Uterus (tissue), 4 donors: ENCODE measurements around the gene TRAF3. TPM values are rescaled to one million over a fixed set of nuclear protein-coding genes. Genes with fewer than 3 reads are reported as not detected.

Source experiments
- DNase-seq, 2 donors: peaks; one replicate each; pipeline ENCODE4 v3.0.0-alpha.2; 2019 to 2020
- H3K27ac ChIP-seq, 2 donors: fragments of 200-600 bp; sonication (generic); 1 replicate in 1 of 2; 2 replicates in 1 of 2; pipeline ENCODE4 v1.5.1; 2016 to 2018
- H3K27me3 ChIP-seq, 2 donors: fragments of 200-600 bp; sonication (generic); one replicate each; pipeline ENCODE4 v1.5.1; 2018 to 2019; ENCODE audit warnings: control low read depth in 1 of 2
- H3K36me3 ChIP-seq, 2 donors: fragments of 200-600 bp; sonication (generic); one replicate each; pipeline ENCODE4 v1.5.1; 2019; ENCODE audit warnings: control low read depth in 1 of 2
- H3K4me1 ChIP-seq, 2 donors: fragments of 200-600 bp; sonication (generic); one replicate each; pipeline ENCODE4 v1.5.1; 2018 to 2019; ENCODE audit warnings: control low read depth in 1 of 2
- H3K4me3 ChIP-seq, 2 donors: fragments of 200-600 bp; sonication (generic); 1 replicate in 1 of 2; 2 replicates in 1 of 2; pipeline ENCODE4 v1.5.1; 2018 to 2019; ENCODE audit warnings: mild to moderate bottlenecking in 1 of 2
- H3K9me3 ChIP-seq, 2 donors: fragments of 200-600 bp; sonication (generic); one replicate each; pipeline ENCODE4 v1.5.1; 2019; ENCODE audit warnings: control low read depth in 1 of 2
- CTCF ChIP-seq, 4 experiments: fragments of 200-600 bp in 2 of 4; fragments of 450-650 bp in 2 of 4; sonication (generic) in 2 of 4; IDR thresholded peaks; one replicate each; pipeline ENCODE4 v1.5.1; 2016 to 2019; ENCODE audit warnings: antibody characterized with exemption in 4 of 4, mild to moderate bottlenecking in 2 of 4, moderate library complexity in 1 of 4
- POLR2A ChIP-seq, 2 donors: fragments of 450-650 bp; IDR thresholded peaks; one replicate each; pipeline ENCODE4 v1.6.1; 2016; ENCODE audit warnings: antibody characterized with exemption in 2 of 2, mild to moderate bottlenecking in 1 of 2, moderate library complexity in 1 of 2
- intact Hi-C: fragments of 100-400 bp; cut with DNase I; formaldehyde crosslinking; loops from one replicate; pipeline ENCODE4 v1.15.1; 2023; ENCODE audit warnings: low total_unique reads
- total RNA-seq, 4 donors: library from RNA; depleted of rRNA in 3 of 4; stranded (reverse); fragments of >200 nt in 3 of 4; gene quantifications; one replicate each; pipeline versions ENCODE4 v1.1.0 to v1.2.4, GENCODE V29; 2014 to 2023
- donor health status: DM: yes; HTN: yes; CAD: no.

Gene TRAF3
- total RNA-seq, 4 donors from 2014 or later = 7.4 to 33.1 (median 22.1) TPM

- TF ChIP-seq POLR2A (IDR thresholded peaks at IDR 0.05) = no peak
- no peak overlapping the region for H3K4me3 ChIP-seq
- no peaks in the 10 kb centered on the region for H3K4me1 ChIP-seq
- no peak for DNase-seq
- H3K36me3 ChIP-seq = no peaks in the 10 kb centered on the region
- H3K9me3 ChIP-seq = no peaks in the 10 kb centered on the region
- intact Hi-C loops = no loop called here
- H3K27me3 ChIP-seq = no peaks in the 10 kb centered on the region
- peak overlapping the region; percentile 15 to 78 for H3K27ac ChIP-seq
Observed at GRCh38 chr14:102848830-102849525, 71.7 kb downstream of the TRAF3 start.

GRCh38 chr14:102849526-102850379 is 72.5 kb downstream of the TRAF3 start:
- H3K36me3 ChIP-seq = no peaks in the 10 kb centered on the region
- no peaks in the 10 kb centered on the region for H3K27me3 ChIP-seq
- intact Hi-C loops = no loop called here
- H3K27ac ChIP-seq = peak overlapping the region; percentile 9 to 78
- H3K4me1 ChIP-seq = no peaks in the 10 kb centered on the region
- no peak for DNase-seq
- TF ChIP-seq POLR2A (IDR thresholded peaks at IDR 0.05) (no peak), CTCF (IDR thresholded peaks at IDR 0.05) (no peak)
- H3K9me3 ChIP-seq = no peaks in the 10 kb centered on the region
- H3K4me3 ChIP-seq = no peak overlapping the region

GRCh38 chr14:102853648-102854047 is 76.4 kb downstream of the TRAF3 start:
- no peak overlapping the region for H3K27ac ChIP-seq
- no peaks in the 10 kb centered on the region for H3K4me1 ChIP-seq
- no peaks in the 10 kb centered on the region for H3K36me3 ChIP-seq
- no peaks in the 10 kb centered on the region for H3K9me3 ChIP-seq
- DNase-seq = no peak
- H3K4me3 ChIP-seq = no peak overlapping the region
- no peaks in the 10 kb centered on the region for H3K27me3 ChIP-seq
- intact Hi-C loops = no loop called here
- no peak for TF ChIP-seq POLR2A (IDR thresholded peaks at IDR 0.05)

GRCh38 chr14:102854091-102854703 is 76.9 kb downstream of the TRAF3 start:
- no peak overlapping the region for H3K27ac ChIP-seq
- intact Hi-C loops = no loop called here
- no peak for DNase-seq

GRCh38 chr14:102856179-102856578 is 78.9 kb downstream of the TRAF3 start:
- Histone ChIP-seq H3K4me1 (no peaks in the 10 kb centered on the region), H3K36me3 (no peaks in the 10 kb centered on the region), H3K27me3 (no peaks in the 10 kb centered on the region), H3K27ac (no peak overlapping the region), H3K9me3 (peaks cover 0 to 3% of the 10 kb centered on the region in 2 donors), H3K4me3 (no peak overlapping the region)
- no peak for TF ChIP-seq CTCF (IDR thresholded peaks at IDR 0.05)
- no peak for TF ChIP-seq POLR2A (IDR thresholded peaks at IDR 0.05)
- intact Hi-C loops = no loop called here
- no peak for DNase-seq

More at GRCh38 chr14:102854091-102854703, 76.9 kb downstream of the TRAF3 start:
- no peaks in the 10 kb centered on the region for H3K9me3 ChIP-seq
- no peaks in the 10 kb centered on the region for H3K36me3 ChIP-seq
- H3K4me3 ChIP-seq = no peak overlapping the region
- TF ChIP-seq POLR2A (IDR thresholded peaks at IDR 0.05) (no peak), CTCF (IDR thresholded peaks at IDR 0.05) (no peak)
- H3K4me1 ChIP-seq = no peaks in the 10 kb centered on the region
- H3K27me3 ChIP-seq = no peaks in the 10 kb centered on the region

GRCh38 chr14:102857444-102857843 is 80.2 kb downstream of the TRAF3 start:
- no peak overlapping the region for H3K27ac ChIP-seq
- DNase-seq = no peak

More at GRCh38 chr14:102857444-102857843, 80.2 kb downstream of the TRAF3 start:
- H3K4me1 ChIP-seq = no peaks in the 10 kb centered on the region
- H3K27me3 ChIP-seq = no peaks in the 10 kb centered on the region
- no peaks in the 10 kb centered on the region for H3K36me3 ChIP-seq
- peaks cover 0 to 8% of the 10 kb centered on the region in 2 donors for H3K9me3 ChIP-seq
- TF ChIP-seq POLR2A (IDR thresholded peaks at IDR 0.05) (no peak), CTCF (IDR thresholded peaks at IDR 0.05) (no peak)
- H3K4me3 ChIP-seq = no peak overlapping the region
- intact Hi-C loops = no loop called here
